K562 (cell line): Measurements from ENCODE around the gene PSPH. TPM values are rescaled to one million over a fixed set of nuclear protein-coding genes. Genes with fewer than 3 reads are reported as not detected.

Experiments
- ATAC-seq: fragments of 200-7000 bp; cut with Tn5 transposase; 3 replicates; pipeline ENCODE4 v1.9.1; 2020; ENCODE audit warnings: moderate library complexity
- BruUV-seq: library from RNA; stranded (reverse); fragments of 400-500 nt; replicated peaks from 2 replicates; lab custom pipeline; 2021; lab: Mats Ljungman, UMichigan
- CTCF ChIA-PET: fragments of 300-600 bp; formaldehyde crosslinking; extraction: SDS; loops from one replicate; lab custom pipeline; 2021; ENCODE audit warnings: low intra/inter-chr PET ratio; lab: Yijun Ruan, JAX
- POLR2A ChIA-PET: fragments of 300-600, 350-650 bp; sonication (Branson Sonifier 250); formaldehyde crosslinking; extraction: SDS; loops from one replicate; lab custom pipeline; 2021; ENCODE audit warnings: antibody characterized with exemption, inconsistent platforms; lab: Yijun Ruan, JAX
- DNase-seq, 4 experiments: peaks; one replicate each; pipeline versions ENCODE4 v3.0.0 to v3.0.0-alpha.2; 2011 to 2018; ENCODE audit warnings: low spot score in 3 of 4, mixed read lengths in 3 of 4; ENCODE audit errors: extremely low read depth in 1 of 4
- FAIRE-seq: peaks from 2 replicates; lab custom pipeline; 2011; peaks lifted over from hg19 to GRCh38; lab: Jason Lieb, UNC
- H2AFZ ChIP-seq: 2 replicates; pipeline ENCODE4 v1.6.0; 2011; ENCODE audit warnings: low read depth, low read length, control low read depth, inconsistent platforms
- H3K27ac ChIP-seq: fragments of 200-600 bp; 3 replicates; pipeline ENCODE4 v1.8.0; 2011; ENCODE audit warnings: low read depth, mild to moderate bottlenecking, control low read depth, inconsistent platforms, low read length, moderate library complexity, mixed read lengths; ENCODE audit errors: extremely low read depth
- H3K27me3 ChIP-seq, 2 experiments: fragments of 300-600 bp in 1 of 2; 2 replicates in 1 of 2; 3 replicates in 1 of 2; pipeline versions ENCODE4 v1.6.0 to v1.8.0; 2011; ENCODE audit warnings: inconsistent platforms in 2 of 2, low read length in 2 of 2, mild to moderate bottlenecking in 1 of 2, mixed read lengths in 1 of 2, moderate library complexity in 1 of 2; ENCODE audit not compliant: control insufficient read depth in 2 of 2, insufficient read depth in 2 of 2
- H3K36me3 ChIP-seq: fragments of 300-600 bp; 3 replicates; pipeline ENCODE4 v1.8.0; 2011; ENCODE audit warnings: mild to moderate bottlenecking, low read length, inconsistent platforms; ENCODE audit not compliant: control insufficient read depth, insufficient read depth
- H3K4me1 ChIP-seq, 2 experiments: fragments of 200-600 bp in 1 of 2; replicated peaks in 1 of 2; 2 replicates in 1 of 2; 3 replicates in 1 of 2; pipeline versions ENCODE4 v1.5.1 to v1.8.0; 2011; ENCODE audit warnings: inconsistent platforms in 2 of 2, low read length in 2 of 2, mild to moderate bottlenecking in 1 of 2, mixed read lengths in 1 of 2, moderate library complexity in 1 of 2; ENCODE audit not compliant: control insufficient read depth in 2 of 2, insufficient read depth in 2 of 2
- H3K4me2 ChIP-seq: 2 replicates; pipeline ENCODE4 v1.6.1; 2011; ENCODE audit warnings: low read length, control low read depth, inconsistent platforms, mixed read lengths; ENCODE audit not compliant: insufficient read depth
- H3K4me3 ChIP-seq: fragments of 200-600 bp; sonication (generic), shearing (Covaris generic); 2 replicates; pipeline ENCODE4 v1.5.1; 2016; ENCODE audit warnings: control low read depth, inconsistent platforms
- H3K79me2 ChIP-seq: fragments of 200-600 bp; 3 replicates; pipeline ENCODE4 v1.8.0; 2011; ENCODE audit warnings: low read length, inconsistent platforms; ENCODE audit not compliant: control insufficient read depth, insufficient read depth
- H3K9ac ChIP-seq, 2 experiments: 2 replicates each; pipeline versions ENCODE4 v1.6.0 to v1.6.1; 2011; ENCODE audit warnings: low read depth in 2 of 2, low read length in 2 of 2, control low read depth in 1 of 2, inconsistent platforms in 1 of 2, mild to moderate bottlenecking in 1 of 2, mixed read lengths in 1 of 2; ENCODE audit not compliant: insufficient read depth in 1 of 2
- H3K9me1 ChIP-seq: one replicate; pipeline ENCODE4 v1.6.0; 2011; ENCODE audit warnings: inconsistent platforms, mild to moderate bottlenecking, low read length, moderate library complexity; ENCODE audit not compliant: control insufficient read depth, insufficient read depth
- H3K9me3 ChIP-seq: replicated peaks from 2 replicates; pipeline ENCODE4 v1.5.1; 2011; ENCODE audit warnings: low read depth, low read length, inconsistent platforms; ENCODE audit not compliant: control insufficient read depth, insufficient read depth
- H4K20me1 ChIP-seq: replicated peaks from 2 replicates; pipeline ENCODE4 v1.6.1; 2011; ENCODE audit warnings: low read length, inconsistent platforms, mixed read lengths; ENCODE audit not compliant: control insufficient read depth, insufficient read depth
- AFF4 ChIP-seq: sonication (generic); formaldehyde crosslinking; IDR thresholded peaks from 2 replicates; pipeline ENCODE4 v1.8.0; 2023; ENCODE audit warnings: mild to moderate bottlenecking, missing genetic modification reagents
- CREBBP ChIP-seq: IDR thresholded peaks from one replicate; pipeline ENCODE4 v1.6.1; 2012; ENCODE audit warnings: low read depth, mild to moderate bottlenecking, control low read depth, inconsistent platforms, low read length
- DDX20 ChIP-seq: fragments of 450-650 bp; IDR thresholded peaks from 2 replicates; pipeline ENCODE4 v1.6.1; 2016; ENCODE audit warnings: missing genetic modification characterization, low read depth, mild to moderate bottlenecking, missing compliant biosample characterization, moderate library complexity
- ESRRB ChIP-seq: fragments of 250-450 bp; sonication (Bioruptor Pico); IDR thresholded peaks from 2 replicates; pipeline ENCODE4 v1.5.0; 2020; ENCODE audit warnings: mild to moderate bottlenecking, moderate library complexity, borderline replicate concordance
- HMG20A ChIP-seq: fragments of 450-650 bp; formaldehyde crosslinking; conservative IDR thresholded peaks from 2 replicates; pipeline ENCODE4 v1.4.0; 2020; ENCODE audit warnings: mild to moderate bottlenecking, mixed read lengths
- HNRNPL ChIP-seq: fragments of 200-400 bp; formaldehyde crosslinking; IDR thresholded peaks from 2 replicates; pipeline ENCODE4 v1.6.1; 2017; ENCODE audit warnings: low read depth, mild to moderate bottlenecking, low read length
- HSF4 ChIP-seq: fragments of 250-450 bp; sonication (Bioruptor Pico); IDR thresholded peaks from 2 replicates; pipeline ENCODE4 v2.1.2; 2022; ENCODE audit warnings: mild to moderate bottlenecking, moderate library complexity, borderline replicate concordance
- JUND ChIP-seq, 2 experiments: IDR thresholded peaks; 2 replicates in 1 of 2; 3 replicates in 1 of 2; pipeline ENCODE4 v1.6.1; 2011; ENCODE audit warnings: borderline replicate concordance in 2 of 2, low read depth in 2 of 2, low read length in 2 of 2, improper control_type of control experiment in 1 of 2, missing biosample characterization in 1 of 2, missing genetic modification characterization in 1 of 2, missing genetic modification reagents in 1 of 2
- LARP7 ChIP-seq: fragments of 450-650 bp; IDR thresholded peaks from 2 replicates; pipeline ENCODE4 v1.6.1; 2016
- MBD2 ChIP-seq: sonication (generic); IDR thresholded peaks from 2 replicates; pipeline ENCODE4 v1.6.1; 2016; ENCODE audit warnings: low read depth, borderline replicate concordance
- NR0B1 ChIP-seq: fragments of 450-650 bp; IDR thresholded peaks from one replicate; pipeline ENCODE4 v1.6.1; 2018; ENCODE audit warnings: mild to moderate bottlenecking, moderate library complexity; ENCODE audit not compliant: partially characterized antibody
- PHF20 ChIP-seq: fragments of 450-650 bp; IDR thresholded peaks from 2 replicates; pipeline ENCODE4 v1.6.1; 2018; ENCODE audit not compliant: partially characterized antibody
- RHOXF2B ChIP-seq: fragments of 250-450 bp; sonication (Bioruptor Pico); conservative IDR thresholded peaks from 2 replicates; pipeline ENCODE4 v1.5.1; 2021
- SAFB2 ChIP-seq: fragments of 200-400 bp; formaldehyde crosslinking; IDR thresholded peaks from 2 replicates; pipeline ENCODE4 v1.6.1; 2018; ENCODE audit warnings: borderline replicate concordance, low read length, low read depth, moderate library complexity; ENCODE audit not compliant: severe bottlenecking
- SMARCA4 ChIP-seq: fragments of 450-650 bp; IDR thresholded peaks from 2 replicates; pipeline ENCODE4 v1.6.1; 2016
- SP1 ChIP-seq: sonication (generic); formaldehyde crosslinking; IDR thresholded peaks from 2 replicates; pipeline ENCODE4 v1.8.1; 2022; ENCODE audit warnings: mild to moderate bottlenecking, missing genetic modification reagents
- ZKSCAN1 ChIP-seq: fragments of 150-350 bp; IDR thresholded peaks from 2 replicates; pipeline ENCODE4 v1.6.1; 2016; ENCODE audit warnings: low read depth, low read length
- ZNF274 ChIP-seq: IDR thresholded peaks from 2 replicates; pipeline ENCODE4 v1.6.1; 2011; ENCODE audit warnings: low read depth, mild to moderate bottlenecking, low read length, moderate library complexity, borderline replicate concordance
- WGBS: fragments of 100-300 bp; shearing (Covaris generic); methylation state at CpG from one replicate; pipeline ENCODE4 v1.1.6; 2016; ENCODE audit warnings: low coverage, mixed read lengths; ENCODE audit not compliant: insufficient coverage; ENCODE audit errors: missing lambda C conversion rate; 5-methylcytosine and 5-hydroxymethylcytosine counted together
- in situ Hi-C: fragments of 300-500 bp; cut with MboI; formaldehyde crosslinking; loops from 4 replicates; pipeline ENCODE4 v1.15.0; 2018; ENCODE audit warnings: inconsistent platforms, mixed read lengths
- intact Hi-C: fragments of 100-400 bp; cut with micrococcal nuclease; formaldehyde crosslinking; loops from 2 replicates; pipeline ENCODE4 v1.14.2; 2022
- polyA plus RNA-seq, 8 experiments: library from polyadenylated mRNA; depleted of rRNA in 4 of 8; stranded (reverse) in 5 of 8; unstranded in 3 of 8; fragments of >200 nt; fragmentation: Nextera tagmentation in 2 of 8; fragmentation: Illumina TruSeq in 1 of 8; extraction: Ambion mirVana in 2 of 8; extraction: Trizol in 1 of 8; gene quantifications; 2 replicates each; pipeline versions ENCODE4 v1.2.1 to v1.2.3, GENCODE V29; 2011 to 2014; ENCODE audit warnings: inconsistent platforms in 1 of 8, missing spikeins in 1 of 8
- total RNA-seq, 7 experiments: library from RNA; depleted of rRNA in 6 of 7; stranded (reverse); fragments of >200 nt in 6 of 7; fragmentation: Illumina TruSeq in 2 of 7; extraction: Trizol in 2 of 7; gene quantifications; 2 replicates each; pipeline versions ENCODE4 v1.2.1 to v1.2.3, GENCODE V29; 2011 to 2021; ENCODE audit warnings: low replicate concordance in 1 of 7

Gene PSPH
- total and polyA plus RNA-seq, 9 of the 15 experiments (the other 6 are each of a cell fraction or from before 2014, with no cell fraction given): 6.3 to 46.8 (median 20.2) TPM

GRCh38 chr7:56063500-56063881 lies 12.2 kb upstream of the PSPH start (continued):
- TF ChIP-seq HNRNPL (no peak), PHF20 (no peak), DDX20 (tag) (0 out of 2 replicates have a peak, but pooled peaks have one; percentile 21), HMG20A (CRISPR knock-in tag) (no peak), HSF4 (no peak), CREBBP (no peak), SMARCA4 (no peak)

- FAIRE-seq: peak; percentile 71
- no peaks in the 10 kb centered on the region; the same call in 1 of the 2 replicates for H4K20me1 ChIP-seq
- no TSS peak for BruUV-seq
- peak in 2 of 4 experiments; percentile 24 to 64 for DNase-seq
- no peaks in the 10 kb centered on the region for H3K27me3 ChIP-seq
- peak overlapping the region; percentile 86 for H3K27ac ChIP-seq
- WGBS: 11% methylated on average over 2 of the region's 2 CpGs
- ATAC-seq: peak; percentile 11
- H2AFZ ChIP-seq: no peak overlapping the region
- H3K36me3 ChIP-seq: peaks cover 68% of the 10 kb centered on the region
- peaks cover 28 to 40% of the 10 kb centered on the region in 2 experiments for H3K4me1 ChIP-seq
- no peak overlapping the region for H3K4me3 ChIP-seq
- H3K79me2 ChIP-seq: peaks cover 58% of the 10 kb centered on the region
- peak overlapping the region in 1 of 2 experiments; percentile 28; a peak in 2 of 4 replicates for H3K9ac ChIP-seq
- intact Hi-C loops (no loop called here), in situ Hi-C loops (no loop called here)
- peak overlapping the region; percentile 37 for H3K4me2 ChIP-seq
- CTCF ChIA-PET: no interaction called here
- H3K9me3 ChIP-seq: no peaks in the 10 kb centered on the region
- H3K9me1 ChIP-seq: no peaks in the 10 kb centered on the region
- POLR2A ChIA-PET: interaction anchor here (0.6 to 5.0 kb wide), 7 partner anchors 9 to 474 kb away, joined by 3 to 40 read pairs (median 3); partner anchors contain the start of genes CCT6A and PSPH
- TF ChIP-seq ZKSCAN1 (no peak), SAFB2 (no peak), LARP7 (no peak), MBD2 (no peak), NR0B1 (no peak), JUND (IDR thresholded peaks at IDR 0.05; ENCODE audit: borderline replicate concordance, low read depth, low read length) (peak; percentile 98), JUND (tag; IDR thresholded peaks at IDR 0.05; ENCODE audit: borderline replicate concordance, low read depth, low read length) (peak; percentile 96), ESRRB (CRISPR knock-in tag) (no peak), RHOXF2B (CRISPR knock-in tag) (no peak), AFF4 (CRISPR knock-in tag) (no peak), ZNF274 (no peak), SP1 (CRISPR knock-in tag) (no peak)
Measured at GRCh38 chr7:56062382-56062781, 11.1 kb upstream of the PSPH start.
